NCI-H2029 (cell line): Measurements from ENCODE around the gene GGTLC3.
"Not testable (repeated sequence)": the region's sequence is repeated elsewhere in the genome, so short reads cannot be mapped to it uniquely, and the experiment has no call there.

Source experiments
- DNase-seq: peaks from one replicate; lab custom pipeline; 2025; lab: John Stamatoyannopoulos, UW

GGTLC3 gene

DNA sequence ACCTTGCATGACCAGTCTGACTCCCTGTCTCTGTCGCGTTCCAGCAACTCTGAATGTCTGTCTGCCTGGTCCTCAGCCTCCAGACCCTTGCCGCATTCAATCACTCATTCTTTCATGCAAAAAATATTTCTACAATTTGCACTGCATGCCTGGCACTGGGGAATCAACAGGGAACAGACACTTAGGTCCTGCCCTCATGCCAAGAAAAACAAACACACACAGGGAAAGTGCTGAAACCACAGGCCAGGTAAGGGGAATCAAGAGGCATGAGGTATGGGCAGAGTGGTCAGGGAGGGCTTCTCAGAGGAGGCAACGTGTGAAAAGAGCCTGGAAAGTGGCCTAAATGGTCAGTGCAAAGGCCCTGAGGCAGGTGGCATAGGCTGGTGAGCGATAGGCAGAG is at the start of gene GGTLC3:
Gene GGTLC3 (minus strand): TSS at position 101 of the 400 bp plus-strand sequence. CDS start 264 bp downstream, outside the sequence.
- DNase-seq: not testable (repeated sequence)

GRCh38 chr22:18560099-18560974 is 42.4 kb upstream of the GGTLC3 start:
- not testable (repeated sequence) for DNase-seq

GRCh38 chr22:18558939-18559338 is 41.0 kb upstream of the GGTLC3 start:
- DNase-seq: not testable (repeated sequence)

- not testable (repeated sequence) for DNase-seq
These were observed 40.6 kb upstream of the GGTLC3 start for GRCh38 chr22:18558516-18558915.

- DNase-seq: not testable (repeated sequence)
These were observed 36.6 kb upstream of the GGTLC3 start for GRCh38 chr22:18554280-18555256.

GRCh38 chr22:18552839-18553597 is 35.1 kb upstream of the GGTLC3 start:
- DNase-seq: not testable (repeated sequence)

DNA sequence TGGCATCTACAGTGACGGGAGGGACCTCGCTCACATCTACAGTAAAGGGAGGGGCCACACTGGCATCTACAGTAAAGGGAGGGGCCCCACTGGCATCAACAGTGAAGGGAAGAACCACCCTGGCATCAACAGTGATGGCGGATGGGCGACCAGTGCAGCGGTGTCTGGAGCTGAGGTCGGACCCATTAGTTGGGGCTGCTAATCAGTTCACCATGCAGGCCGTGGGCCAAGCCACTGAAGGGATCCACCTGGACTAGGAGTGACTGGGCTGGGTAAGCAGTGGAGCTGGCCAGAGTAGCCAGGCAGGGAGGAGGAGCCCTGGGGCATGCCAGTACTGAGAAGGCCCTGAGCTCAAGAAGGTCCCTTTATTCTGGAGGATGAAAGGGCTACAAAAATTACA is 33.1 kb upstream of the GGTLC3 start:
- DNase-seq: not testable (repeated sequence)

DNA sequence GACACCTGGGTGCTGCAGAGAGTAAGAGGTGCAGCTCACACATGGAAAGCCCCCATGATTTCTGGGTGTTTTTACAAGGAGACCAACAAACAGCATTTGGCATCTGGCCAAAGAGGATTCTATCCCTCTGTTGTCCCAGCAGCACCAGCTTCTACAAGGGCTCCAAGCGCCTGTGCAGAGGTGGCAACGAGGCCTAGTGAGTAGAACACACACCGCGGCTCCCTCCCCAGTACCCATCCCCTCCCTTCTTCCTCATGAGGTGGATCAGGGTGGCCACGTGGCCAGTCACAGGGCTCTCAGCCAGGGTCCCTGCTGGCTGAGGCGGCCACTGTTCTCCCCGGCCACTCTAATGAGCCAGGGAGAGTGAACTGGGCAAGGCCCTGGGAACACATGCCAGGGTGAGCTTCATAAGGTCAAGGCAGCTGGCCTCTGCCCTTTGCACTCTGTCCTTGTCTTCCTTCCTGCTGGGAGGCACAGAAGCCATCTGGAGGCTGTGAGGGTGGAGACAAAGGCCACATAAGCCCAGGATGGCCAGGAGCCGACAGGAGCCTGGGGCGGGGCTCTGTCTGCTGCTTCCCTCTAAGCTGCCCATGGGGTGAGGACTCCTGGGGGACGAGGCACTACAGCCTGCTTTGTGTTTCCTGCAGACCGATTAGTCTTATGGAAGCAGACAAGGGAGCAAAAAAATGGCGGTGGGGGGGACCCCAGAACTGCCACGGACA is 31.7 kb upstream of the GGTLC3 start:
- DNase-seq: not testable (repeated sequence)

GRCh38 chr22:18544615-18545014 is 26.7 kb upstream of the GGTLC3 start:
- not testable (repeated sequence) for DNase-seq

GRCh38 chr22:18543400-18543799 is 25.4 kb upstream of the GGTLC3 start:
- DNase-seq: not testable (repeated sequence)

DNA sequence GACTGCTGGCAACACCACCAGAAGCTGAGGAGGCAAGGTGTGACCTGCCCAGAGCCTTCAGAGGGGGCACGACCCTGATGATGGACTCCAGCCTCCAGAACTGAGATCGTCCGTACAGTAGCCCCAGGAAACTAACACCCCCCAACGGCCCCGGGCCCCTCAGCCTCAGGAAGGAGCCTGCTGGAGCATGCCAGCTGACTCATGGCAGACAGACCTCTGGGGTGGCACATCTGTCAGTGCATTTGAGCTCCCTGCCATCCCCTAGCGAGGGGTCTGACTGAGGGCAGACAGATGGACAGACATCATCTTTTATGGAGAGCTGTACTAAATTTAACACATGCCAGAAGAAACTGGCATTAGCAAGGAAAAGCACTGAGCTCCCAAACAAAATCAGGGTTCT is 22.0 kb upstream of the GGTLC3 start:
- not testable (repeated sequence) for DNase-seq

DNA sequence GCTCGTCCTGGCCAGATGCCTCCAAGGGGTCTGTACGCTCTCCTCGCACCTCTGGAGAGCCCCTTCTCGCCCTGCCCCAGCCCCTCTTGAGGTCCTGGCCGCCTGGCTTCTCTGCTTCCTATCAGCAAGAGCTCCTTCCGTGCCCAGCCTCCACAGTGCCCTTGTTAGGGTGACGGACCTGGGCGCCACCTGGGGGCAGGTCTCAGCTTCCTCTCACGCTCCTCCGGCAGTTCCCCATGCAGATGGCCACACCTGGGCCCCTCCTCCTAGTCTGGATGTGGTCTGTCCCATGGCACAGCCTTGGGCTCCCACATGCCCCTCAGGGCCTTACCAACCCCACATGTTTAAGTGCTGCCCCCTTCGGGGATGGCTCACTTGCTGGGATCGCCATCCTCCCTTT is 16.4 kb upstream of the GGTLC3 start:
- DNase-seq: not testable (repeated sequence)

DNA sequence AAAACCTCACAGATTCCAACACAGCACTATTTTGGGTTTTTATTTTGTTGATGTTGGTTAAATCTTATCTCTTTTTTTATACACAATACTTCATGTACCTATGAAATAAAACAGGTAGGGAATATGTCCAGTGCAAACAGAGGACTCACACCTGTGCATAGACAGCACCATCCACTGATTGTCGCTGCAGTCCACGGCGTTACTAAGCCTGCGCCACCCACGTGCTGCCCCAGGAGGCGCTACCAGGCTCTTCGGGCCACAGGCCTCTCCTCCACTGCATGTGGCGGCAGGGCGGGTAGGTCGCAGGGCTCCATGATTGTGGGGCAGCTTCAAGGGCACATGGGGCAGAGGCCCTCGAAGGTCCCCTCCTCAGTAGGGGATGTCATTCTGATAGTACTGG is 15.7 kb upstream of the GGTLC3 start:
- DNase-seq: not testable (repeated sequence)

GRCh38 chr22:18529416-18530145 is 11.6 kb upstream of the GGTLC3 start:
- not testable (repeated sequence) for DNase-seq

GRCh38 chr22:18528597-18529415 is 10.8 kb upstream of the GGTLC3 start:
- not testable (repeated sequence) for DNase-seq

DNA sequence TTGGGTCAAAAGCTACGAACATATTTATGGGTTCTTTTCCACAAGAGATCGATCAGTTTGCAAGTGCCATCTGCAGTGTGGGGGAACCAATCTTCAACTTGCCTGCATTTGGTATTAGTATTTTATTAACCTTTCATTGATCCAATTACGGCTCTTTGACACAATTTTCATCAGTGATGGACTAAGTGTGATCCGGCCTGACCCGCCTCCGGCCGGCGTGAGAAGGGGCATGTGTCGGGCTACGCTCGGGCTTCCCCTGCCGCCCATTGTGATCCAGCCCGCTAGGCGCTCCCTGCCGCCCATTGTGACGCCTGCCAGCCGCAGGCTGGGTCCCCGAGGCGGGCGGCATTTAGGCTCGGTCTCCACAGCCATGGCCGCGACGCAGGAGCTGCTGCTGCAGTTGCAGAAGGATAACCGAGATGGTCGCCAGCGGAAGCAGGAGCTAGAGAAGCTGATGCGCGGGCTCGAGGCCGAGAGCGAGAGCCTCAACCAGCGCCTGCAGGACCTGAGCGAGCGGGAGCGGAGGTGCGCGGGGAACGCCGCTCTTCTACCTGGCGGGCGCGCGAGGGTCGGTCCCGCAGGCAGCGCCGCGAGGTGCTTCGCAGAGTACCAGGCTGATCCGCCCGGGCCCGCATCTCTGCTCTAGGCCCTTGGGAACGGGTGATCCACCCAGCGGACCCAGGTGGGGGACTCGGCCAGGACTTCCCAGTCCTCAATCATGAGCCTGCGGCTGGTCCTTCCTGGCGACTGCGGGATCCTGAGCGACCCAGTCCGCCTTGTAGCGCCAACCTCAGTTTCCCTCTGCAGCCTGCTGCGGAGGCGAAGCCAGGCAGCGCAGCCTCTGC is 10.0 kb upstream of the GGTLC3 start, which contains the start of gene TMEM191B:
Gene TMEM191B (plus strand): TSS at position 51 of the 845 bp plus-strand sequence. CDS start 179 bp downstream, at position 230.
- DNase-seq: not testable (repeated sequence)

GRCh38 chr22:18523328-18523727 is 5.4 kb upstream of the GGTLC3 start:
- DNase-seq: not testable (repeated sequence)

GRCh38 chr22:18522762-18523161 is 4.8 kb upstream of the GGTLC3 start:
- DNase-seq: not testable (repeated sequence)
